ENCODE results near the gene RASL12. TPM values are rescaled to one million over a fixed set of nuclear protein-coding genes. Genes with fewer than 3 reads are reported as not detected.
"Not testable (repeated sequence)": the region's sequence is repeated elsewhere in the genome, so short reads cannot be mapped to it uniquely, and the experiment has no call there.

The RASL12 gene
- total RNA-seq, 2 donors from 2014 or later: 2.0 to 9.2 TPM

DNA sequence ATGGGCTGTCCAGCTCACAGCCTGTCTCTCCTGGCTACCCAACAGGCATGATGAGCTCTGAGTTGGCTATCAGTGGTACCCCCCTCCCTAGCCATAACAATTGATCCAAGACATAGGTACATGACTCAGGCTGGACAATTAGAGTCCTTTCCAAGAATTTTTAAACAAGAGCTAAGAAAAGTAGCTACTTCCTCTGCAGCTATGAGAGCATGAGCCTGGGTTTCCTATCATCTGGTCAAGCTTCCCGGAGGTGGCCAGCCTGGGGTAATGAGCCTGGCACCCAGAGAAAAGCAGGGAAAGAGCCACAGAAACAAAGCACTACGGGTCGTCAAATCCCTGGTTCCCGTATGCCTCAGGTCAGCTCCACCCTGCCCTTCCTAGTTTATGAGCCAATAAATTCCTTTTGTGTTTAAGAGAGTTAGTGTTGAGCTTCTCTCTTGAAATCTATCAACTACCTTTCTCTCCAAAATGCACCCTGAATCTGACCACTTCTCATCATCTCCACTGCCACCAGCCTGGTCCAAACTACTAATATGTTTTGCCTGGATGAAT, 24.9 kb downstream of the RASL12 start:
- intact Hi-C loops (cut with DNase I, micrococcal nuclease): loop anchor here in 1 of 2 donors (10.0 kb wide), 1 partner anchor 52 kb away; no protein-coding TSS in a partner anchor
- DNase-seq (peak; percentile 37 to 50), ATAC-seq (peak; percentile 55)

DNA sequence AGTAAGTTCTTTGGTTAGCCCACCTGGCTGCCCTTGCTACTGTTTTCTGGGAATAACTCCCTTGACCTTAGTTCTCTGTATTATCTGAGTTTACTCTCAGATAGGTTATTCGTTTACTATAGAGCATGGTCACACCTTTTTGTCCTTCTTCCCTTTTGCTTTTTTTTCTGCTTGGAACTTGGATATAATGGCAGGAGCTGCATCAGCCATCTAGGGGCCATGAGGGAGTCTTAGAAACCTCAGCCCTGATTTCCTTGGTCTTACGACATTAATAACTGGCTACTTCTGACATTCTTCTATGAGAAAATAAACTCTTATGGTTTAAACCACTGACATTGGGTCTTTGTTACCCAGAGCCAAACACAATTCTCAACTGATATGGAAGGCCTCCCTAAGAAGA, 26.0 kb downstream of the RASL12 start:
- no peak for DNase-seq
- ATAC-seq: no peak
- intact Hi-C loops (cut with DNase I, micrococcal nuclease): loop anchor here in 1 of 2 donors (10.0 kb wide), 1 partner anchor 53 kb away; no protein-coding TSS in a partner anchor

DNA sequence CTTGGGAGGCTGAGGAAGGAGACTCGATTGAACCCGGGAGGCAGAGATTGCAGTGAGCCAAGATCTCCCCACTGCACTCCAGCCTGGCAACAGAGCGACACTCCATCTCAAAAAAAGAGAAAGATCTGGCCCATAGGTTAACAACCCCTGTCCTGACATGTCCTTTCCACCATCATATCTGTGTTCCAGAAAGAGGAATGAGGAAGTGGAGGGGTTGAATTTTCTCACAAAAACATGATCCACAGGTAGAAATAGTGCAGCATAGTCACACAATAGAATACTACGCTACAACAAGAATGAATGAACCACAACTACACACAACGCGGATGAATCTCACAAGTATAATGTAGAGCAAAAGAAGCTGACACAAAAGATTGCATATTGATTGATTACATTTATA, 27.3 kb downstream of the RASL12 start:
- no peak for DNase-seq
- intact Hi-C loops (cut with DNase I, micrococcal nuclease): loop anchor here in 1 of 2 donors (10.0 kb wide), 1 partner anchor 54 kb away; no protein-coding TSS in a partner anchor
- no peak for ATAC-seq

DNA sequence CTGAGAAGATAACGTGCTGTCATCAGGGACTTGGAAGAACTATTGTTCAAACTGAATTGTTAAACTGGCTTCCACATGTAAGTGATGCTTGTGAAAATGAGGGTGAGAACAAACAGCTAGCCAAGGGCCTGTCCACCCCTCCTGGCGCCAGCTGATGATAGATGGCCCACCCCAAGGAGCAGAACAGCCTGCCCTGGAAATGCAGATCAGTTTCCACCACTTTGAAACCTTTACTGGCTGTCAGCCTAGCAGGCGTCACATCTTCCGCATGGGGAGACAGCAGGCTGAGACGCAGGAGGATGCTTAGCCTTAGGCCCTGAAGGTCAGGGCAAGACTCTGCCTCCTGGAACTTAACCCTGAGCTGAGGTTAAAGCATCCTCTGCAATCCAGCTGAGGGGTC, 29.0 kb downstream of the RASL12 start:
- no peak for ATAC-seq

DNA sequence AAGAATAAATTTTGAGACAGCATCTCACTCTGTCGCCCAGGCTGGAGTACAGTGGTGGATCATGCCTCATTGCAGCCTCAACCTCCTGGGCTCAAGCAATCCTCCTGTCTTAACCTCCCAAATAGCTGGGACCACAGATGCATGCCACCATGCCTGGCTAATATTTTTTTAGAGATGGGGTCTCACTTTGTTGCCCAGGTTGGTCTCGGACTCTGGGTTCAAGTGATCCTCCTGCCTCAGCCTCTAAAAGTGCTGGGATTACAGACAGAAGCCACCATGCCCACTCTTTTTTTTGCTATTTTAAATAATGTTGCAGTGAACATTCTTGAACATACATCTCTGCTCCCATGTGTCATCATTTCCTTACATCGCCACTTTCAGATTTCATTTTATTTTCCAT, 29.4 kb downstream of the RASL12 start:
- DNase-seq (no peak), ATAC-seq (no peak)
- intact Hi-C loops (cut with DNase I, micrococcal nuclease): no loop called here

More for the DNA sequence above, 29.0 kb downstream of the RASL12 start:
- intact Hi-C loops (cut with DNase I, micrococcal nuclease): no loop called here
- no peak for DNase-seq

DNA sequence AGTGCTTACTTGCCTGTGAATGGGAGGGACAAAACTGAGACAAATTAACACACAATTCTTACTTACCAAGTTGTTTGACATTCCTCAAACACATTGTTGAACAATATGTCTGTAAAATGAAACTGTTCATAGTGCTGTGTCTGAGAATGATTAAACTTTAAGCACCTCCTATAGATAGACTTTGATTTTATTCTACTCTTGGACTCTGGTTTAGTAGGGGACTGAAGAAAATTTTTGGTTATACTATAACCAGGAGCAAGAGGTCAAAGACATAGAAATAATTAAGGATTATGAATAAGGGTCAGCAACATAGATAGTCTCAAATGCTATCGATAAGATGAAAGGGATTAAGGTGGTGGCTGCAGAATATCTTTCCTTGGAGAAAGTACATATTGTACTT, 30.5 kb downstream of the RASL12 start:
- intact Hi-C loops (cut with DNase I, micrococcal nuclease): no loop called here
- no peak for DNase-seq
- ATAC-seq: peak; percentile 59

GRCh38 chr15:65034719-65035118, 33.1 kb downstream of the RASL12 start:
- no peak for DNase-seq
- no peak for ATAC-seq
- intact Hi-C loops (cut with DNase I, micrococcal nuclease): no loop called here

DNA sequence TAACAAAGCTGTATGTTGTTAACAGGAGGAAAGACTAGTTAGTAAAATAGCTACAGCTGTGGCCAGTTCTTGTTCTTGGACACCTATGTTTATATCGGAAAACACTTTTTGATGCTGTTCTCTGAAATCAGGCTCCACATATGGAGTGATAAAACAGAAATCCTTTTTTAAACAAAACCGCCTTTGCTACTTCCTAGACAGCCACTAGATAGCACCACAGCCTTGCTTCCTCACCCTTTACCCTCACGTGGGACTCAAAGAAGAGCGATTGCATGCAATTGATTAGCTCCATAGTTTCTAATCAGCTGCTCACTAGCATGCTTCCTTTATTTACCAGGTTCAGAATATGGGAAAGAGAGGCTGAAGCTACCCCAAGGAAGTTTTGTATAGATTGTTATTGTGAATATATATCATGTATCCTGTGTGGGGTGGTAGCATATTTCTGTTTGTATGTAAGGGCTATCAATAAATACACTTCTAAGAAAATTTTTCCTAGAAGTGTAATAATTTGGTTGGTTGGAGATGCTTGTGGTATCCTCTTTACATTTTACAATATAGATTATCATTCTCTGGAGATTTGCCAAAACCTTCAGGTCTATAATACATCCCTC, 34.0 kb downstream of the RASL12 start:
- DNase-seq (no peak), ATAC-seq (peak; percentile 48)
- intact Hi-C loops (cut with DNase I, micrococcal nuclease): no loop called here

DNA sequence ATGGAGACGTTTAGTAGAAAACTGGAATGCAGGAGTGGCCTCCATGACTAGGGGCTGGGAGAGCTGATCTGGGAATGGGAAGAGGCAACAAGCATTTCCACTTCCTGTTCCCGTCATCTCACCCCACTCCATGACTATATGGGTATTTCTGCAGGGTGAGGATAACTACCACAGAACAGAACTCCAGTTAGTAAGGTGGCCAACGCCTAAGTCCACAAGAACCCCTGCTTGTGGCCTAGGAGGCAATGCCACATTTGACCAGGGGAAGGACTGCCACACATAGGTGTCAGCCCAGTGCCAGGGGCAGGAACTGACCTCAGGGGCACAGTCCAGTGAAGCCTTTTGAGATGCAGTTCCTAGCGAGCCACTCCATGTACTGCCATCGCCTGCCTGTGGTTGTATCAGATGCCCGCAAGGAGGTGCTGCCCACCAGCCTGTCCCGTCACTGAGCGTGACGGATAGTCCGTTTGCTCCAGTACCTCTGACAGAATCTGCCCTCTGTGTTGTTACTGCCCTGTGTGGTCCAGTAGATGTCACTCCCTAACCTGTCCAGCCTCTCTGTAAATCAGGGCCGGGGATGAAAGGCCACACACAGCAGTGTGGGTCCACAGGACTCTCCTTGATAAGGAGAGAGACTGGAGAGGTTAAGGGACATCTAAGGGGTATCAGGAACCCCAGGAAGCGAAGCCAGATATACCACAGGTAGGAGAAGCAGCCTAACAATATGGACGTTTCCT, 34.8 kb downstream of the RASL12 start:
- DNase-seq (peak; percentile 75), ATAC-seq (peak; percentile 74)
- intact Hi-C loops (cut with DNase I, micrococcal nuclease): no loop called here

- no peak for DNase-seq
- intact Hi-C loops (cut with DNase I, micrococcal nuclease): no loop called here
- ATAC-seq: no peak
Observed at GRCh38 chr15:65029736-65030208, 38.0 kb downstream of the RASL12 start.

GRCh38 chr15:65028921-65029735, 38.7 kb downstream of the RASL12 start, which contains the start of gene MTFMT:
MTFMT (minus strand) TSS chr15:65029639; CDS start chr15:65029613, 26 bp downstream.
- intact Hi-C loops (cut with DNase I, micrococcal nuclease): no loop called here
- DNase-seq (peak; percentile 91 to 97), ATAC-seq (peak; percentile 78)

- DNase-seq (no peak), ATAC-seq (peak; percentile 44)
- intact Hi-C loops (cut with DNase I, micrococcal nuclease): no loop called here
Observed at GRCh38 chr15:65028338-65028737, 39.5 kb downstream of the RASL12 start.

- intact Hi-C loops (cut with DNase I, micrococcal nuclease): no loop called here
- ATAC-seq: no peak
- DNase-seq: no peak
Observed at GRCh38 chr15:65027593-65027992, 40.2 kb downstream of the RASL12 start.

DNA sequence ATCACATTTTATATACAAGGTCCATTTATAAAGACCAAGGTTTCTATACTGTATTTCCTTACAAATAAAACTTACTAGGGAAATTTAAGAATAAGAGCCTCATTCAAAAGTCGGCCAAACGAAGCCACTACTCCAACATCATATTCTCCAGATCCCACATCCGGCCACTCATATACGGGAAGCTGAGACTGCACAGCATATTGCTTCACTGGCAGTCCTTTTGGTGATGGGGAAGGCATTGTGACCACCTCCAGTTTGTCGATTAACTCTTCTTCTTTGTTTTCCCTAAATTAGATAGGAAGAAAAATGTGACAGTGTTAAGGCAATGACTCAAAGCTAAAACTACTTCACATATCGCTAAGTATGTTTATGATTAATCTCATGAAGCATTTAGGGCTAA, 41.0 kb downstream of the RASL12 start:
- no peak for DNase-seq
- intact Hi-C loops (cut with DNase I, micrococcal nuclease): no loop called here
- no peak for ATAC-seq

DNA sequence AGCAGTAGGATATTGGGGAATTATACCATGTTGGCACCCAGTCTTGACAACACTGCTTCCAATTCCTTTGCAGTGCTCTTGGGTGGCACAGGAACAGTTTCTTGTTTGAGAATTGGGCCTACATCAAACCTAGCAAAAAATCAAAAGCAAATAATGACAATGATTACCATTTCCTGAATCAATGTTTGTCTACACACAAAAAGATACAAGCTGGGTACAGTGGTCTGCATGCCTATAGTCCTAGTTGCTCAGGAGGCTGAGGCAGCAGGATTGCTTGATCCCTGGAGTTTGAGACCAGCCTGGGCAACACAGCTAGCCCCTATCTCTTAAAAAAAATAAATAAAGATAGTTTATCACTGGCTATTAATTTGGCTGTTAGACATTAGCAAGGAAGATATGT, 46.3 kb downstream of the RASL12 start:
- ATAC-seq (no peak), DNase-seq (no peak)
- intact Hi-C loops (cut with DNase I, micrococcal nuclease): no loop called here

- DNase-seq (no peak), ATAC-seq (no peak)
- intact Hi-C loops (cut with DNase I, micrococcal nuclease): no loop called here
Observed at GRCh38 chr15:65020419-65020818, 47.4 kb downstream of the RASL12 start.

GRCh38 chr15:65011198-65011597, 56.6 kb downstream of the RASL12 start:
- ATAC-seq; intact Hi-C loops (cut with DNase I, micrococcal nuclease): not testable (repeated sequence)

DNA sequence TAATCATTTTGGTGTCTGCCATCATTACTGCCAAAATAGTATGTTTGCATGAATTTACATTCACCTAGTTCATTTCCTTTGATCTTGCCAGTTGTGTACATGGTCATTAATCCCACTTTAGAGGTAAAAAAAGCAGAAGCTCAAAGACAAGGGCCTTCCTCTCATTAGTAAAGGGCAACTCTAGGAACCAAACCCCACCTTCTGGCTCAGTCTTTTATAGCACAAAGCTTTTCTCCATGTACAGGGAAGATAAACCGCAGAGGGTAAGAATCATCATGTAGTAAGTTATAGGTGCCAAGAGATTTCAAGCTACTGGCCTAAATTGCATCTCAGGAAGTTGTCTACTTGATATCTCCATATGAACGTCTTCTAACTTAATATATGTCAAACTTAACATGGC, 58.8 kb downstream of the RASL12 start:
- DNase-seq: no peak
- no peak for ATAC-seq
- intact Hi-C loops (cut with DNase I, micrococcal nuclease): no loop called here

More at GRCh38 chr15:65011198-65011597, 56.6 kb downstream of the RASL12 start:
- not testable (repeated sequence) for DNase-seq

- ATAC-seq: no peak
- no peak for DNase-seq
- intact Hi-C loops (cut with DNase I, micrococcal nuclease): no loop called here
Observed at GRCh38 chr15:65006876-65007275, 60.9 kb downstream of the RASL12 start.
